Femur (tissue), 1 donor: ENCODE results near the gene ARHGEF10L.
A peak's percentile ranks its signal among the peaks of the same experiment; 100 is the strongest.
"Not testable (repeated sequence)": the region's sequence is repeated elsewhere in the genome, so short reads cannot be mapped to it uniquely, and the experiment has no call there.

Experiments
- DNase-seq: peaks from one replicate; pipeline ENCODE4 v3.0.0-alpha.2; 2017

The ARHGEF10L gene

DNA sequence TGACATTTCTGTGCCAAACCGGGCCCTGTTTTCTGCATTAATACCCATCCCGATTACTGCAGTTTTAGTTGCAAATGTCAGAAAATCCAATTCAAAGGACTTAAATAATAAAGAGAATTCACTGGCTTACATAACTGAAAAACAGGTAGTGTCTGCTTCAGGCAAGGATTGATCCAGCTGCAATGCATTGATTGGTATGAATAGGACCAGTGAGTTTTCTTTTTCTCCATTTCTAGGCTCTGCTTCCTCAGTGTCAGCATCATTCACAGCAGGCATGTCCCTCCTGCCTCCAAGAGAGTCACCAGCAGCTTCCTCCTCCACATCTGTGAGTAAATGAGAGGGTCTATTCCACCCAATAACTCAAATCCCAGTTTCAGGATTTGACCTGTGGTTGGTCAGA, 181.9 kb downstream of the ARHGEF10L start:
- DNase-seq, result no peak

- DNase-seq, result no peak
These were observed 184.2 kb downstream of the ARHGEF10L start for GRCh38 chr1:17723684-17724083.

GRCh38 chr1:17724150-17724549, 184.7 kb downstream of the ARHGEF10L start:
- DNase-seq, result no peak

- no peak for DNase-seq
These were observed 185.7 kb downstream of the ARHGEF10L start for GRCh38 chr1:17725084-17725719.

- no peak for DNase-seq
These were observed 186.5 kb downstream of the ARHGEF10L start for GRCh38 chr1:17725811-17726582.

DNA sequence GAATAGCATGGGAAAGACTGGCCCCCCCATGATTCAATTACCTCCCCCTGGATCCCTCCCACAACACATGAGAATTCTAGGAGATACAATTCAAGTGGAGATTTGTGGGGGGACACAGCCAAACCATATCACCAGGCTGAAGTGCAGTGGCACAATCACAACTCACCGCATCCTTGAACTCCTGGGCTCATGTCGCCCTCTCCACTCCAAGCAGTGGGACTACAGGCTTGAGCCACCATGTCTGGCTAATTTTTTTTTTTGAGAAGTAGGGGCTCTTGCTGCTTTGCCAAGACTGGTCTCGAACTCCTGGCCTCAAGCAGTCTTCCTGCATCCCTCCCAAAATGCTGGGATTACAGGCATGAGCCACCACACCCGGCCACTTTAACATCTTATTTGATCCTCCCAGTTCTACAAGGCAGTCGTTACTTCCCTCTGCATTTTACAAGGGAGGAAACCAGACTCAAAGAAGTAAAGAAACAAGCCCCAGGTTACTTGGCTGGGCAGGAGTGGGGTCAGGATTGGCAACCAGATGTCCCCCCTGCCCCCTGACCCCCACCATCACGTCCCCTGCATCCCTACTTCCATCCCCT, 188.7 kb downstream of the ARHGEF10L start:
- no peak for DNase-seq

DNA sequence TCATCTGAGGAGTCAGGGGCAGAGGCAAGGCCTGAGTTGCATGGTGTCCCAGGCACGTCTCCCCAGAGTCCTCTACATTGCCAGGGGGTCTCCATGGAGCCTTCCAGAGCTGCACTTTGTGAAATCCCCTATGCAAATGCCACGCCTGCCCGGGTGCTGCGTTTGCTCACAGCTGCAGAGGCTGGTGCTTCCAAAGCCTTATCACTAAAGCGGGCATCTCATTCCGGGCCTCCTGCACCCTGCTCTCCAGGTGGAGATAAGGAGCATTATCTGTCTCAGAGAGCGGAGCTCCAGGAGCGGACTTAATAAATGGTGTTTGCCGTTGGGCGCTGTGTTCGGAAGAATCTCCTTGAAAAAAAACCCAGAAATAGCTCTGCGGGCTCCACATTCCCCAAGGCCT, 189.8 kb downstream of the ARHGEF10L start:
- DNase-seq, result no peak

GRCh38 chr1:17729909-17730308, 190.4 kb downstream of the ARHGEF10L start:
- no peak for DNase-seq

GRCh38 chr1:17731460-17731859, 192.0 kb downstream of the ARHGEF10L start:
- DNase-seq, result no peak

- no peak for DNase-seq
These were observed 193.0 kb downstream of the ARHGEF10L start for GRCh38 chr1:17732475-17732874.

DNA sequence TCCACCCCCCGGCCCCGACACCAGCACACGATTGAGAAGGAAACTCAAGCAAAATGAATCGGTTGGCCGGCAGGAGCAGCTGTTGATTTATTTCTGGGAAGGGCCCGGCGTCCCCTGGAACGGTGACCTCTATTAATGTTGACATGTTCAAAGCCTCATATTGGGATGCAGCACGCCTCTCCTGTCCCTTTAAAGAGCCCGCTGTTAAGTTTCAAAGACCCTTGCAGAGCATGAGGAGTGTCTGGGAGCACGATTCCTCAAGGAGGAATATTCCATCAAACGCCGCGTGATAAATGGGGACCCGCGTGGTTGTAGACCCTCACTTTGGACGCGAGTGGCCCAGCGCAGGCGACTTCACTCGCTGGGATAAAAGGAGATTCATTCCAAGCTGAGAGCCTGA, 194.2 kb downstream of the ARHGEF10L start:
- DNase-seq, result no peak

- DNase-seq, result no peak
These were observed 195.1 kb downstream of the ARHGEF10L start for GRCh38 chr1:17734609-17735008.

- DNase-seq, result no peak
These were observed 195.8 kb downstream of the ARHGEF10L start for GRCh38 chr1:17735348-17735747.

GRCh38 chr1:17735793-17736192, 196.3 kb downstream of the ARHGEF10L start:
- no peak for DNase-seq

DNA sequence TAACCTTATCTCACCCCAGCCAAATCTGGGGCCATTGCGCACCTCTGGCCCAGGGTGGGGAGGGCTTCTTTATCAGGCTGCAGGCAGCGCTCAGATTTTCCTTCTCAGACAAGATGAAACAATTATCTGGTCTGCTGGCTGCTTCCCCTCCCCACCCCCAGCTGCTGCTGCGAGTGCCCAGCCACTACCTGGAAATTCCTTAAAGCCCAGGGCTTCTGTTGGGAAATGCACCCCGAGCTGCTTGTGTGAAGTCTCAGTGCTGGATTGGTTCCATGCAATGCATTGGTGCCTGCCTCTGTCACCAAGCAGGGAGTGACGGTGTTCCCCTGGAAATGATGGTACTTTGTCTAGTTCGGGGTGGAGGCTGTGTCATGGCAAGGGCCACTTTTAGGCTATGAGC, 197.1 kb downstream of the ARHGEF10L start:
- no peak for DNase-seq

DNA sequence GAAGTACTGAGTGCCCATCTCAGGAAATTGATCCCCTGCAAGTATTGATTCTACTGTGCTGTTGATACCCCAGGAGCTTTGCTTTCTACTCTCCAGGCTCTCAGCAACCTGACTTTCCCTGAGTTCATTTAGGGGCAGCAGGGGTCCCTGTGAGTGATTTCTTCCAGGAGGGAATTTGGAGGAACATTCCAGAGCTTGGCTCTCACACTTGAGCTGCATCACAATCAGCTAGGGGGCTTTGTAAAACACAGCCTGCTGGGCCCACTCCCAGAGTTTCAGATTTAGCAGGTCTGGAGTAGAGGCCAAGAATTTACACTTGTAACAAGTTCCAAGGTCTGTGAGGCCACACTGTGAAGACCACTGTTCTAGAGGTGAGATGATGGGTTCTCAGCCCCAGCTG, 199.6 kb downstream of the ARHGEF10L start:
- no peak for DNase-seq

GRCh38 chr1:17741052-17741451, 201.6 kb downstream of the ARHGEF10L start:
- DNase-seq, result no peak

DNA sequence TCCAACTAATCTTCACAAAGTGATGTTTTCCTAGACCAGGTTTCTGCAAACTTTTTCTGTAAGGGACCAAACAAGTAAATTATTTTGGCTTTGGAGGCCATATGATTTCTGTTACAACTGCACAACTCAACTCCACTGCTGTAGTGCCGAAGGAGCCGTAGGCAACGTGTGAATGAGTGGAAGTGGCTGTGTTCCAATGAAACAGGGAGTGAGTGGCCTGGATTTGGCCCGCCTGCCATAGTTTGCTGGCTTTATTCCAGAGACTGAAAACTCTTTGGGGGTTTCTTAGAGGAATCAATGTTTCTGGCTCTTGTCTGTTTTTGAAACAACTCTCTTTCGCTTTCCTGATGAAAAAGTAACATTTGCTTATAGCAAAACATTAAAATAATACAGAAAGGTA, 203.1 kb downstream of the ARHGEF10L start:
- DNase-seq, result peak; percentile 44

- DNase-seq, result no peak
These were observed 203.6 kb downstream of the ARHGEF10L start for GRCh38 chr1:17743008-17743647.

GRCh38 chr1:17743925-17744324, 204.4 kb downstream of the ARHGEF10L start:
- no peak for DNase-seq

DNA sequence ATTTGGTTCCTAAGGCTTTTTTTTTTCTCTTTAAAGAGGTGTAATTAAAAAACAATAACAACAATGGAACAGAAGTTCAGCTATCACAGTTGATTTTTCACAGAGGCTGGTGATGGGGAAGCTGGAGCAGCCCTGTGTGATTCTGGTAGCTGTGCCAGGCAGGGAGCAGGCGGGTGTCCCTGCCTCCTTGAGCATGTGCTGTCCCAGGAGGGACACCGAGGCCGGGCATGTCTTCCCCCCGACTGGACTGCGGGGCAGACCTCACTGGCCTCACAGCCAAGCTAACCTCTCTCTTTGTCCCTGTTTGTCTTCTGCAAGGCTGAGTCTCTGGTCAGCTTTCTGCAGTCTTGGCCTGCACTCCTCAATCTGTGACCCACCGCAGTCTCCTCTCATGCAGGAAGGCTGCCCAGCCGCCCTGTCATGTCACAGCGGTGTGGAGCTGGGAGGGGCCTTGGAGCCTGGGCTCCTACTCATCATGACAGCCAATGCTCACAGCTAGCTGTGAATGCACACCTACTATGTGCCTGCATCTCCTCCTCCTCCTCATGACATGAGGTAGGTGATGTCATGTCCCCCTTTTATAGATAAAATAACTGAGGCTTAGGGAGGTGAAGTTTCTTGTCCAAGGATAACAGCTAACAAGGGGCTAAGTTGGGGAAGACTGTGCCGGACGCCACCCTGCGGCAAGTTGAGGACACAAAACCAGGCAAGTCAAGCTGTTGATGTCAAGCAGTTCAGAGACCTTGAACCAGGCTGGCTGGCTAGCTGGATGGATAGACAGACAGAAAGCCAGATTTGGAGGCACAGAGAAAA, 205.4 kb downstream of the ARHGEF10L start:
- DNase-seq, result no peak

GRCh38 chr1:17745479-17745955, 206.0 kb downstream of the ARHGEF10L start:
- DNase-seq, result no peak

- DNase-seq, result not testable (repeated sequence)
These were observed 206.8 kb downstream of the ARHGEF10L start for GRCh38 chr1:17746281-17746680.
